ENCODE data around the gene ZAR1. TPM values are rescaled to one million over a fixed set of nuclear protein-coding genes. Genes with fewer than 3 reads are reported as not detected.
"Not testable (repeated sequence)": the region's sequence is repeated elsewhere in the genome, so short reads cannot be mapped to it uniquely, and the experiment has no call there.

ZAR1 gene
- not detected for total RNA-seq

GRCh38 chr4:48490012-48490679, at the start of gene ZAR1:
TSS of gene ZAR1 (plus strand) at chr4:48490252. CDS start at chr4:48490292, 40 bp downstream.
- ATAC-seq (no peak), DNase-seq (ENCODE audit: low spot score) (no peak)
- intact Hi-C loops (cut with DNase I) = no loop called here

GRCh38 chr4:48440914-48441313, 49.1 kb upstream of the ZAR1 start:
- intact Hi-C loops (cut with DNase I); DNase-seq (ENCODE audit: low spot score); ATAC-seq: not testable (repeated sequence)

- intact Hi-C loops (cut with DNase I) = no loop called here
- DNase-seq (ENCODE audit: low spot score) (no peak), ATAC-seq (no peak)
These were observed 44.3 kb upstream of the ZAR1 start for GRCh38 chr4:48445704-48446103.

- ATAC-seq (no peak), DNase-seq (ENCODE audit: low spot score) (no peak)
- intact Hi-C loops (cut with DNase I) = no loop called here
These were observed 43.4 kb upstream of the ZAR1 start for GRCh38 chr4:48446642-48447041.

- intact Hi-C loops (cut with DNase I) = no loop called here
- no peak for DNase-seq (ENCODE audit: low spot score)
- ATAC-seq = no peak
These were observed 40.9 kb upstream of the ZAR1 start for GRCh38 chr4:48449151-48449550.

- DNase-seq (ENCODE audit: low spot score) = no peak
- intact Hi-C loops (cut with DNase I) = no loop called here
- no peak for ATAC-seq
These were observed 39.3 kb upstream of the ZAR1 start for GRCh38 chr4:48450740-48451139.

GRCh38 chr4:48451656-48452055, 38.4 kb upstream of the ZAR1 start:
- DNase-seq (ENCODE audit: low spot score); intact Hi-C loops (cut with DNase I); ATAC-seq: not testable (repeated sequence)

GRCh38 chr4:48454591-48454990, 35.5 kb upstream of the ZAR1 start:
- ATAC-seq (no peak), DNase-seq (ENCODE audit: low spot score) (no peak)
- intact Hi-C loops (cut with DNase I) = no loop called here

- ATAC-seq (no peak), DNase-seq (ENCODE audit: low spot score) (no peak)
- intact Hi-C loops (cut with DNase I) = no loop called here
These were observed 29.1 kb upstream of the ZAR1 start for GRCh38 chr4:48461000-48461399.

- intact Hi-C loops (cut with DNase I) = no loop called here
- no peak for ATAC-seq
- DNase-seq (ENCODE audit: low spot score) = no peak
These were observed 27.7 kb upstream of the ZAR1 start for GRCh38 chr4:48462363-48462762.

GRCh38 chr4:48467442-48467841, 22.6 kb upstream of the ZAR1 start:
- no peak for DNase-seq (ENCODE audit: low spot score)
- intact Hi-C loops (cut with DNase I) = no loop called here
- no peak for ATAC-seq

- ATAC-seq = no peak
- DNase-seq (ENCODE audit: low spot score) = no peak
- intact Hi-C loops (cut with DNase I) = no loop called here
These were observed 22.2 kb upstream of the ZAR1 start for GRCh38 chr4:48467891-48468290.

- DNase-seq (ENCODE audit: low spot score) = no peak
- ATAC-seq = no peak
- intact Hi-C loops (cut with DNase I) = no loop called here
These were observed 19.9 kb upstream of the ZAR1 start for GRCh38 chr4:48470137-48470536.

GRCh38 chr4:48470570-48470969, 19.5 kb upstream of the ZAR1 start:
- intact Hi-C loops (cut with DNase I) = no loop called here
- DNase-seq (ENCODE audit: low spot score) (no peak), ATAC-seq (no peak)

GRCh38 chr4:48472794-48473193, 17.3 kb upstream of the ZAR1 start:
- DNase-seq (ENCODE audit: low spot score) (no peak), ATAC-seq (no peak)
- intact Hi-C loops (cut with DNase I) = no loop called here

- intact Hi-C loops (cut with DNase I) = no loop called here
- no peak for ATAC-seq
- DNase-seq (ENCODE audit: low spot score) = no peak
These were observed 14.3 kb upstream of the ZAR1 start for GRCh38 chr4:48475770-48476169.

GRCh38 chr4:48478273-48478672, 11.8 kb upstream of the ZAR1 start:
- DNase-seq (ENCODE audit: low spot score) (no peak), ATAC-seq (no peak)
- intact Hi-C loops (cut with DNase I) = no loop called here

- ATAC-seq (no peak), DNase-seq (ENCODE audit: low spot score) (no peak)
- intact Hi-C loops (cut with DNase I) = no loop called here
These were observed 8.5 kb upstream of the ZAR1 start for GRCh38 chr4:48481581-48481980.

- no peak for ATAC-seq
- DNase-seq (ENCODE audit: low spot score) = no peak
- intact Hi-C loops (cut with DNase I) = no loop called here
These were observed 6.9 kb upstream of the ZAR1 start, which contains the start of gene SLC10A4 for GRCh38 chr4:48483006-48483776. TSS of gene SLC10A4 (plus strand) at chr4:48483343. CDS start at chr4:48483562, 219 bp downstream.

- intact Hi-C loops (cut with DNase I) = no loop called here
- DNase-seq (ENCODE audit: low spot score) = no peak
- no peak for ATAC-seq
These were observed 6.1 kb upstream of the ZAR1 start for GRCh38 chr4:48483777-48484493.
